GM12874 (cell line): ENCODE measurements around the gene TTC9B.

Source experiments
- TF ChIP-seq, protein P1 (sequence below): IDR thresholded peaks from 2 replicates; pipeline ENCODE4 v1.5.1; 2011; ENCODE audit warnings: low read depth, mild to moderate bottlenecking, control low read depth, low read length, moderate library complexity; ENCODE audit not compliant: insufficient read depth

The TTC9B gene

DNA sequence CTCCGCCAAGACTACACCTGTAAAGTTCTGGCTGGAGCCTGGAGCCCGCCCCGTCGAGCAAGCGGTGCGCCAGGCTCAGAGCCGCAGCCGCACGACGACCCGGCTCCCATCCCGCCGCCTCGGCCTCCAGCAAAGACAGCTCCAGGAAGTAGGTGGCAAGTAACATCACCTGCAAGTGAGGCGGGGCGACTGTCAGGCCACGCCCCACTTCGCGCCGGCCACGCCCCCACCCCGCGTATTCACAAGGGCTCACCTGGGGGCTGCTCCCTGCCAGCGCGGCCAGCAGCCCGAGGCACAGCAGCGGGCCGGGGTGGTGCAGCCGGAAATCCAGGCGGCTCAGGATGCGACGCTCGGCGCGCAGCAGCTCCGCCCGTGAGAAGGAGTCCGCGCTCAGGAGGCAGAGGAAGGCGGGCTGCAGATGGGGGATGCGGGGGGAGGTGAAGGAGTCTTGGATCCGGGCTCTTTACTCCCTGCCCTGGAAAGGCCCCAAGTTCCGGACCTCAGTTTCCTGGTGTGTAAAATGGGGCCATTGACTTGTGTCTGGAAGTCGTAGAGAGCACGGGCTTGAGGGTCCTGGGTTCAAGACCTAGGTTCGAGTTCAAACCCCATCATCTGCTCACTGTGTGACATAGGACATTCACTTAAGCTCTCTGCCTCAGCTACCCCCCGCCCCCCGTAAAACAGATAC, 5.1 kb upstream of the TTC9B start:
- TF ChIP-seq, protein P1, sequence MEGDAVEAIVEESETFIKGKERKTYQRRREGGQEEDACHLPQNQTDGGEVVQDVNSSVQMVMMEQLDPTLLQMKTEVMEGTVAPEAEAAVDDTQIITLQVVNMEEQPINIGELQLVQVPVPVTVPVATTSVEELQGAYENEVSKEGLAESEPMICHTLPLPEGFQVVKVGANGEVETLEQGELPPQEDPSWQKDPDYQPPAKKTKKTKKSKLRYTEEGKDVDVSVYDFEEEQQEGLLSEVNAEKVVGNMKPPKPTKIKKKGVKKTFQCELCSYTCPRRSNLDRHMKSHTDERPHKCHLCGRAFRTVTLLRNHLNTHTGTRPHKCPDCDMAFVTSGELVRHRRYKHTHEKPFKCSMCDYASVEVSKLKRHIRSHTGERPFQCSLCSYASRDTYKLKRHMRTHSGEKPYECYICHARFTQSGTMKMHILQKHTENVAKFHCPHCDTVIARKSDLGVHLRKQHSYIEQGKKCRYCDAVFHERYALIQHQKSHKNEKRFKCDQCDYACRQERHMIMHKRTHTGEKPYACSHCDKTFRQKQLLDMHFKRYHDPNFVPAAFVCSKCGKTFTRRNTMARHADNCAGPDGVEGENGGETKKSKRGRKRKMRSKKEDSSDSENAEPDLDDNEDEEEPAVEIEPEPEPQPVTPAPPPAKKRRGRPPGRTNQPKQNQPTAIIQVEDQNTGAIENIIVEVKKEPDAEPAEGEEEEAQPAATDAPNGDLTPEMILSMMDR: no peak

DNA sequence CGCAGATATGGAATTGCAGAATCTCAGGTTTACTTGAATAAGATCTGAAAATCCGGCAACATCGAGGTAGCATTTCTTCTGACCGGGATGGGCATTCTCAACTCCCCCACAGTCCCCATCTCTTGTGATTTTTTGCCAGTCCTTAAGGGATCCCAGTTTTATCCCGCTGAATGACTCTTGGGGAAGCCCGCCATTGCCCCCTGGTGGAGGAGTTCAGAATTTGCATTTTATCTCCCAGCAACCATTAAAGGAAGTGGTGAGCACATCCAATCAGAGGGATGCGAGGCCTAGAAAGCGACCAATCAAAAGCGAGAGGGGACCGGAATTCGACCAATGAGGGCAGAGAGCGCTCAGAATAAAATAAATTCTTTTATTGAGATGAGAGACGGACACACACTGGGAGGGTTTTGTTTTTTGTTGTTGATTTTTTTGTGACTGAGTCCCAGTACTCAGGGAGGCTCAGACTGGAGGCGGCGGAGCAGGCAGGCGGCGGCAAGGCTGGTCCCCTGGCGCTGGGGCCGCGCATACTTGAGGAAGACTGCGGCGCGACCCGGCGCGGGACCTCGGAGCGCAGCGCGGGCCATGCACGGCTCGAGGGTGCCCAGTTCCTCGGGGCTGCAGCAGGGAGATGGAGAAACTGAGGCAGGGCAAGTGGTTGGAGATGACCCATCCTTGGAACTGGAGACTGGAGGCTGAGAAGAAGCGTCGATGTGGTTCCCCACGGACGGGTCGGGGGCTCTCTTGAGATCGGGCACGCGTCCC, 3.9 kb upstream of the TTC9B start:
- TF ChIP-seq, protein P1: peak; percentile 66

DNA sequence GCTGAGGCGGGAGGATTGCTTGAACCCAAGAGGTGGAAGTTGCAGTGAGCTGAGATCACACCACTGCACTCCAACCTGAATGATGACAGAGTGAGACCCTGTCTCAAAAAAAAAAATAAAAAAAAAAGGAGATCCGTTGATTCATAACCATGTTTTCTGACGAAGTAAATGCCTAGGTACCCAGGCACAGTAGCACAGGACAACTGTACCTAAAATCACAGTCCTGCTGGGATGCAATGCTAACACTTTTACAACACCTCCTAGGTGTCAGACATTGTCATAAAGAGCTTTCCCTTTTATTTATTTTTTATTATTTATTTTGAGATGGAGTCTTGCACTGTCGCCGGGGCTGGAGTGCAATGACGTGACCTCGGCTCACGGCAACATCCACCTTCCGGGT, 2.5 kb upstream of the TTC9B start:
- TF ChIP-seq, protein P1: no peak

DNA sequence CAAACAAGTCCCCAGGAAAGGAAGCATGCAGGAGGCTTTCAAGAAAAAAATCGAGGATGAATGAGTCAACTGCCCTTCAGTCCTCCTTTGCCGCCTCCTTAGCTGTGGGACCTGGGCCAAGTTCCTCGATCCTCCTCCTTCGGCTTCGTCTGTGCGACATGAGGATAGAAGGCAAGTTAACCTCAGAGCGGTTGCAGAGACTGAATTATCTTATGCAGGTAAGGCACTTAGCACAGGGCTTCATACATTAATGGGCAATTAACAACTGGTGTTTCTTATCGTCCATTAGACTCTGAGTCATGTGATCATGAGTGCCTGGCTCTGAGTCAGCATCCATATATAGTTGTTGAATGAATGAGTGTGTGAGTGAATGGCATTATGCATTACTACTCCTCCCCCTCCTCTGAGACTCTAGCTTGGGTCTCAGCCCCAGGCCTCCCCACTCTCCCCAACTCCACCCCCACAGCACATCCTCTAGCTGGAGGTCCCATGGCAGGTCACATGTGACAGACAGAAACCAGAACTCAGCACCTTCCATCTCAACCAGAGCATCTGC, 1.6 kb upstream of the TTC9B start:
- TF ChIP-seq, protein P1: no peak

DNA sequence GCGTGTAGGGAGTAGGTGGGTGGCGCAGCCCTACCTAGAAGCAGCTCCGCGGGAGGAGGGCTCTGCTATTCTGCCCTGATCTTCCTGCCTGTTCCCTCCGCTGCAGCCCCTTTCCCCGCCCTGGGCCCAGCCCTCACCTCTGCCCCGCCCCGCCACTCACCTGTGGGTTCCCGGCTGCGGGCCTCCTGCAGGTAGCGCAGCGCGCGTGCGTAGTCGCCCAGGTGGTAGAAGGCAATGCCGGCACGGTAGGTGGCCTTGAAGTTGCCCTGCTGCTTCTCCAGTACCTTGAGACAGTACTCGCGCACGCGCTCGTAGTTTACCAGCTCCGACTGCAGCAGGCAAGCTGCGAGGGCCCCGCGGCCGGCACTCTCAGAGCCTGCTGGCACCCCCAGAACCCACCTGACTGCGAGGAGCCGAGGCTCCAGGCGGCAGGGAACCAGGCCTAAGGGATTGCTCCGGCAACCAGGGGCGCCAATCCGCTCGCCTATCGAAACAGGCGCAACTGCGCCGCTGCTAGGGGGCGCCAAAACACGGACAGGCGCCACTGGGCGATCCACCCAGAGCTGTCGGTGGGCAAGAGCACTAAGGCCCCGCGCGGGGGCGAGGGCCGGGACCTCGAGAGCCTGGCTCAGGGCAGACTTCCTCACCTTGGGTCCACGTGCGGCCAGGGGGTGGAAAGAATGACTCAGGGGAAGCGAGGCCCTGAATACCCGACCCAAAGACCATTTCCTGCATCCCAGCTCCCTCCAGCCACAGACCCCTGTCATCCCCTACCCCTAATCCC, 965 bp downstream of the TTC9B start:
- TF ChIP-seq, protein P1: peak; percentile 45

DNA sequence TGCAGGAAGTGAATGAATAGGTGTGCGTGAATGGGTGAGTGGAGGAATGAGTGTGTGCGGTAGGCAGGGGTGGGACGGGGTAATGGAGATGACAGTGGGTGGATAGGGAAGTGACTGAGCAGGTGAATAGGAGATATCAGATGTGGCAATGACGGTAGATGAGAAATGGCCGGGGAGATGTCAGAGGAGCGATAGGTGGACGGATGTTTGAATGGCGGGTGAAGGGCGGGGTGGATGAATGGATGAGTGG, 1.5 kb downstream of the TTC9B start:
- TF ChIP-seq, protein P1: no peak
